GM12878 (cell line): ENCODE data around the gene PDE6B. TPM values are rescaled to one million over a fixed set of nuclear protein-coding genes. Genes with fewer than 3 reads are reported as not detected.

Experiments used
- ATAC-seq: fragments of 200-7000 bp; cut with Tn5 transposase; 3 replicates; pipeline ENCODE4 v1.9.1; 2020; ENCODE audit warnings: mild to moderate bottlenecking, moderate library complexity
- BruUV-seq: library from RNA; stranded (reverse); fragments of 400-500 nt; replicated peaks from 2 replicates; lab custom pipeline; 2021; lab: Mats Ljungman, UMichigan
- CTCF ChIA-PET: fragments of 300-600 bp; sonication (Branson Sonifier 250); formaldehyde crosslinking; extraction: SDS; loops from one replicate; lab custom pipeline; 2021; ENCODE audit warnings: inconsistent platforms; lab: Yijun Ruan, JAX
- POLR2A ChIA-PET: fragments of 350-600 bp; formaldehyde crosslinking; extraction: SDS; loops from one replicate; lab custom pipeline; 2021; ENCODE audit warnings: inconsistent platforms; lab: Charles Lee
- RAD21 ChIA-PET: fragments of 300-600 bp; sonication (Branson Sonifier 250); formaldehyde crosslinking; loops from one replicate; lab custom pipeline; 2023; ENCODE audit warnings: antibody characterized with exemption; ENCODE audit not compliant: unreplicated experiment; lab: Charles Lee
- SMC1A ChIA-PET: fragments of 300-600 bp; sonication (Branson Sonifier 250); formaldehyde crosslinking; loops from one replicate; lab custom pipeline; 2023; ENCODE audit not compliant: unreplicated experiment, uncharacterized antibody; lab: Charles Lee
- DNase-seq: peaks from one replicate; pipeline ENCODE4 v3.0.0-alpha.2; 2011; ENCODE audit warnings: low read depth, low spot score
- FAIRE-seq: peaks from 3 replicates; lab custom pipeline; 2011; peaks lifted over from hg19 to GRCh38; lab: Jason Lieb, UNC
- H2AFZ ChIP-seq: 2 replicates; pipeline ENCODE4 v1.6.0; 2011; ENCODE audit warnings: low read depth, low read length, control low read depth; ENCODE audit not compliant: control insufficient read depth
- H3K27ac ChIP-seq: 2 replicates; pipeline ENCODE4 v1.5.1; 2011; ENCODE audit warnings: control low read depth; ENCODE audit not compliant: control insufficient read depth, insufficient read depth
- H3K27me3 ChIP-seq, 2 experiments: replicated peaks in 1 of 2; 2 replicates each; pipeline versions ENCODE4 v1.6.0 to v1.6.1; 2011; ENCODE audit warnings: low read length in 1 of 2; ENCODE audit not compliant: control insufficient read depth in 2 of 2, insufficient read depth in 2 of 2
- H3K36me3 ChIP-seq, 2 experiments: 2 replicates each; pipeline ENCODE4 v1.5.1; 2011; ENCODE audit warnings: low read length in 1 of 2; ENCODE audit not compliant: control insufficient read depth in 2 of 2, insufficient read depth in 2 of 2
- H3K4me1 ChIP-seq: 2 replicates; pipeline ENCODE4 v1.6.1; 2011; ENCODE audit warnings: mild to moderate bottlenecking, low read length, moderate library complexity, mixed read lengths; ENCODE audit not compliant: control insufficient read depth, insufficient read depth
- H3K4me2 ChIP-seq: 2 replicates; pipeline ENCODE4 v1.6.0; 2011; ENCODE audit warnings: control low read depth; ENCODE audit not compliant: control insufficient read depth, insufficient read depth
- H3K4me3 ChIP-seq: fragments of 200-600 bp; sonication (generic); 2 replicates; pipeline ENCODE4 v1.5.1; 2016
- H3K79me2 ChIP-seq: 2 replicates; pipeline ENCODE4 v1.6.0; 2011; ENCODE audit warnings: low read length; ENCODE audit not compliant: control insufficient read depth, insufficient read depth
- H3K9ac ChIP-seq: 2 replicates; pipeline ENCODE4 v1.8.0; 2011; ENCODE audit warnings: low read length, control low read depth, mixed read lengths; ENCODE audit not compliant: control insufficient read depth, insufficient read depth
- H3K9me3 ChIP-seq: replicated peaks from 3 replicates; pipeline ENCODE4 v1.5.1; 2011; ENCODE audit warnings: mild to moderate bottlenecking, low read length; ENCODE audit not compliant: control insufficient read depth, insufficient read depth
- H4K20me1 ChIP-seq: 2 replicates; pipeline ENCODE4 v1.6.0; 2011; ENCODE audit not compliant: control insufficient read depth, insufficient read depth
- BRCA1 ChIP-seq: IDR thresholded peaks from 2 replicates; pipeline ENCODE4 v1.6.1; 2011; ENCODE audit warnings: low read depth, low read length, improper control_type of control experiment
- CBFB ChIP-seq: IDR thresholded peaks from 2 replicates; pipeline ENCODE4 v1.6.1; 2016; ENCODE audit warnings: antibody characterized with exemption, low read depth
- ELK1 ChIP-seq: IDR thresholded peaks from 2 replicates; pipeline ENCODE4 v1.6.1; 2012; ENCODE audit warnings: low read depth, low read length, improper control_type of control experiment
- FOXM1 ChIP-seq: IDR thresholded peaks from 2 replicates; pipeline ENCODE4 v1.6.1; 2012; ENCODE audit warnings: low read depth, mild to moderate bottlenecking, inconsistent platforms, low read length, moderate library complexity
- GATAD2B ChIP-seq: fragments of 450-650 bp; conservative IDR thresholded peaks from 2 replicates; pipeline ENCODE4 v1.6.1; 2017; ENCODE audit warnings: low read depth, mild to moderate bottlenecking, moderate library complexity
- IKZF1 ChIP-seq: fragments of 450-650 bp; conservative IDR thresholded peaks from 2 replicates; pipeline ENCODE4 v1.6.1; 2017; ENCODE audit warnings: antibody characterized with exemption, mild to moderate bottlenecking
- KDM1A ChIP-seq: fragments of 200-600 bp; sonication (generic); IDR thresholded peaks from 2 replicates; pipeline ENCODE4 v1.6.1; 2016; ENCODE audit warnings: borderline replicate concordance
- NKRF ChIP-seq: fragments of 450-650 bp; conservative IDR thresholded peaks from 2 replicates; pipeline ENCODE4 v1.6.1; 2017; ENCODE audit warnings: mild to moderate bottlenecking, moderate library complexity
- RELA ChIP-seq: fragments of 450-650 bp; IDR thresholded peaks from 2 replicates; pipeline ENCODE4 v1.8.0; 2014; ENCODE audit warnings: borderline replicate concordance; ENCODE audit not compliant: partially characterized antibody
- SKIL ChIP-seq: fragments of 450-650 bp; IDR thresholded peaks from 2 replicates; pipeline ENCODE4 v1.6.1; 2017; ENCODE audit warnings: mild to moderate bottlenecking, low read depth, inconsistent platforms; ENCODE audit not compliant: poor library complexity, severe bottlenecking
- TCF12 ChIP-seq: IDR thresholded peaks from 2 replicates; pipeline ENCODE4 v1.6.1; 2011; ENCODE audit warnings: low read depth, mild to moderate bottlenecking, low read length
- ZNF24 ChIP-seq: fragments of 450-650 bp; IDR thresholded peaks from 2 replicates; pipeline ENCODE4 v1.6.1; 2017; ENCODE audit warnings: antibody characterized with exemption, mild to moderate bottlenecking
- ZNF592 ChIP-seq: fragments of 450-650 bp; IDR thresholded peaks from 2 replicates; pipeline ENCODE4 v1.6.1; 2017; ENCODE audit warnings: mild to moderate bottlenecking, moderate library complexity
- WGBS: methylation state at CpG from one replicate; pipeline ENCODE4 v1.1.6; 2016; ENCODE audit warnings: low lambda C conversion rate; ENCODE audit not compliant: insufficient replicate concordance, insufficient coverage; ENCODE audit errors: missing lambda C conversion rate; 5-methylcytosine and 5-hydroxymethylcytosine counted together
- in situ Hi-C: fragments of 300-500 bp; cut with MboI; formaldehyde crosslinking; loops from 9 replicates; pipeline ENCODE4 v1.14.3; 2018; ENCODE audit warnings: mixed read lengths
- intact Hi-C: fragments of 100-400 bp; cut with micrococcal nuclease; formaldehyde crosslinking; loops from one replicate; pipeline ENCODE4 v1.14.2; 2022; ENCODE audit not compliant: unreplicated experiment
- polyA plus RNA-seq, 11 experiments: library from polyadenylated mRNA; depleted of rRNA in 4 of 11; unstranded in 6 of 11; stranded (reverse) in 5 of 11; fragments of >200 nt; fragmentation: Nextera tagmentation in 4 of 11; fragmentation: Illumina TruSeq in 1 of 11; extraction: Ambion mirVana in 4 of 11; extraction: Trizol in 1 of 11; gene quantifications; 1 replicate in 1 of 11; 2 replicates in 10 of 11; pipeline versions ENCODE4 v1.2.1 to v1.2.3, GENCODE V29; 2011 to 2016; ENCODE audit warnings: inconsistent platforms in 2 of 11, missing spikeins in 2 of 11, low read depth in 1 of 11
- total RNA-seq, 4 experiments: library from RNA; depleted of rRNA in 3 of 4; stranded (reverse); fragments of >200 nt in 3 of 4; fragmentation: Illumina TruSeq in 1 of 4; extraction: Trizol in 1 of 4; gene quantifications; 2 replicates each; pipeline versions ENCODE4 v1.2.1 to v1.2.3, GENCODE V29; 2013 to 2021

The PDE6B gene
- total and polyA plus RNA-seq, 10 of the 15 experiments (the other 5 are each of a cell fraction or from before 2014, with no cell fraction given), result 2.6 to 6.4 (median 3.8) TPM

- Histone ChIP-seq H3K4me1 (no peaks in the 10 kb centered on the region), H3K4me2 (no peak overlapping the region), H3K27me3 (no peaks in the 10 kb centered on the region), H3K9ac (no peak overlapping the region), H3K9me3 (no peaks in the 10 kb centered on the region; the same call in 2 of the 3 replicates), H3K4me3 (no peak overlapping the region), H3K27ac (no peak overlapping the region), H3K36me3 (no peaks in the 10 kb centered on the region), H4K20me1 (no peaks in the 10 kb centered on the region), H2AFZ (no peak overlapping the region), H3K79me2 (no peaks in the 10 kb centered on the region)
- ATAC-seq (no peak), FAIRE-seq (no peak), DNase-seq (no peak)
- CTCF ChIA-PET, result no interaction called here
- RAD21 ChIA-PET, result no interaction called here
- in situ Hi-C loops, result no loop called here
- intact Hi-C loops, result no loop called here
- SMC1A ChIA-PET, result no interaction called here
- 76% methylated on average over 46 of the region's 58 CpGs for WGBS
- no TSS peak for BruUV-seq
- POLR2A ChIA-PET, result no interaction called here
- TF ChIP-seq CBFB, result no peak
- TF ChIP-seq KDM1A, result no peak
- no peak for TF ChIP-seq NKRF
- TF ChIP-seq BRCA1, result no peak
- no peak for TF ChIP-seq ZNF592
- TF ChIP-seq RELA, result no peak
- no peak for TF ChIP-seq GATAD2B
- TF ChIP-seq TCF12, result no peak
- TF ChIP-seq ELK1, result no peak
- no peak for TF ChIP-seq FOXM1
- no peak for TF ChIP-seq SKIL
- TF ChIP-seq IKZF1, result no peak
- TF ChIP-seq ZNF24, result no peak
These were observed 31.3 kb downstream of the PDE6B start for GRCh38 chr4:656436-657337.
